H1 (cell line): ENCODE data around the gene OLFML2B. TPM values are rescaled to one million over a fixed set of nuclear protein-coding genes. Genes with fewer than 3 reads are reported as not detected.

ENCODE experiments used
- CTCF ChIA-PET: fragments of 300-600 bp; sonication (Branson Sonifier 250); formaldehyde crosslinking; loops from one replicate; lab custom pipeline; 2021; ENCODE audit not compliant: partially characterized antibody; lab: Charles Lee
- POLR2A ChIA-PET: fragments of 300-600 bp; sonication (Branson Sonifier 250); formaldehyde crosslinking; loops from one replicate; lab custom pipeline; 2021; ENCODE audit warnings: inconsistent platforms; ENCODE audit not compliant: partially characterized antibody; lab: Charles Lee
- DNase-seq, 2 experiments: peaks; one replicate each; pipeline versions ENCODE4 v3.0.0 to v3.0.0-alpha.2; 2010 to 2022; ENCODE audit warnings: low spot score in 2 of 2, low read depth in 1 of 2, mixed read lengths in 1 of 2
- FAIRE-seq: peaks from 2 replicates; lab custom pipeline; 2011; peaks lifted over from hg19 to GRCh38; lab: Jason Lieb, UNC
- H2AFZ ChIP-seq: 2 replicates; pipeline ENCODE4 v1.8.1; 2012; ENCODE audit warnings: low read length, inconsistent platforms
- H2AK5ac ChIP-seq: 2 replicates; pipeline ENCODE4 v1.6.1; 2013; ENCODE audit warnings: low read depth, low read length
- H2BK120ac ChIP-seq: replicated peaks from 2 replicates; pipeline ENCODE3; 2013; ENCODE audit warnings: low read depth, low read length, inconsistent platforms
- H2BK12ac ChIP-seq: 2 replicates; pipeline ENCODE4 v1.6.1; 2013; ENCODE audit warnings: low read depth, low read length
- H2BK15ac ChIP-seq: 2 replicates; pipeline ENCODE4 v1.6.1; 2013; ENCODE audit warnings: low read length
- H2BK20ac ChIP-seq: 2 replicates; pipeline ENCODE4 v1.6.1; 2013; ENCODE audit warnings: low read length
- H2BK5ac ChIP-seq: 2 replicates; pipeline ENCODE4 v1.6.1; 2013; ENCODE audit warnings: low read depth, low read length
- H3K14ac ChIP-seq: 2 replicates; pipeline ENCODE4 v1.6.1; 2013; ENCODE audit warnings: inconsistent platforms; ENCODE audit not compliant: insufficient read length
- H3K18ac ChIP-seq: 2 replicates; pipeline ENCODE4 v1.6.1; 2013; ENCODE audit warnings: low read length; ENCODE audit errors: extremely low read depth
- H3K23ac ChIP-seq: 2 replicates; pipeline ENCODE4 v1.6.1; 2013; ENCODE audit warnings: inconsistent platforms; ENCODE audit not compliant: insufficient read length
- H3K23me2 ChIP-seq: 2 replicates; pipeline ENCODE4 v1.6.1; 2013; ENCODE audit warnings: low read depth, low read length
- H3K27ac ChIP-seq: 2 replicates; pipeline ENCODE4 v1.6.1; 2011; ENCODE audit warnings: low read depth, low read length, inconsistent platforms
- H3K27me3 ChIP-seq, 4 experiments: replicated peaks in 1 of 4; 1 replicate in 1 of 4; 2 replicates in 3 of 4; pipeline versions ENCODE4 v1.6.1 to v1.8.1; 2011 to 2013; ENCODE audit warnings: low read length in 3 of 4, mild to moderate bottlenecking in 3 of 4, inconsistent platforms in 2 of 4, mixed read lengths in 2 of 4, moderate library complexity in 1 of 4; ENCODE audit not compliant: control insufficient read depth in 3 of 4, insufficient read depth in 3 of 4; ENCODE audit errors: extremely low read depth in 1 of 4
- H3K36me3 ChIP-seq, 4 experiments: 2 replicates each; pipeline versions ENCODE4 v1.6.1 to v1.8.1; 2011 to 2013; ENCODE audit warnings: mild to moderate bottlenecking in 4 of 4, low read length in 3 of 4, moderate library complexity in 2 of 4, control low read depth in 1 of 4, inconsistent platforms in 1 of 4; ENCODE audit not compliant: insufficient read depth in 4 of 4, control insufficient read depth in 2 of 4
- H3K4ac ChIP-seq: replicated peaks from 2 replicates; pipeline ENCODE3; 2013; ENCODE audit warnings: low read length, low read depth, mixed read lengths, inconsistent platforms; ENCODE audit not compliant: insufficient read length
- H3K4me1 ChIP-seq, 4 experiments: replicated peaks in 1 of 4; 1 replicate in 1 of 4; 2 replicates in 3 of 4; pipeline versions ENCODE4 v1.6.1 to v1.8.1; 2011 to 2013; ENCODE audit warnings: low read length in 3 of 4, inconsistent platforms in 2 of 4, mixed read lengths in 1 of 4; ENCODE audit not compliant: insufficient read depth in 4 of 4, control insufficient read depth in 3 of 4
- H3K4me2 ChIP-seq, 2 experiments: 2 replicates each; pipeline versions ENCODE4 v1.6.1 to v1.8.1; 2011 to 2013; ENCODE audit warnings: low read depth in 2 of 2, low read length in 2 of 2, control low read depth in 1 of 2, inconsistent platforms in 1 of 2, mild to moderate bottlenecking in 1 of 2; ENCODE audit not compliant: insufficient read depth in 1 of 2
- H3K4me3 ChIP-seq, 4 experiments: fragments of 200-600, 300-600 bp in 1 of 4; sonication (generic), shearing (Covaris generic), sonication (Bioruptor Twin) in 1 of 4; 2 replicates each; pipeline versions ENCODE4 v1.5.1 to v1.8.1; 2011 to 2016; ENCODE audit warnings: low read length in 4 of 4, low read depth in 3 of 4, control low read depth in 2 of 4, inconsistent platforms in 2 of 4, mild to moderate bottlenecking in 2 of 4, mixed read lengths in 1 of 4, moderate library complexity in 1 of 4; ENCODE audit not compliant: insufficient read depth in 2 of 4; ENCODE audit errors: extremely low read depth in 1 of 4
- H3K56ac ChIP-seq: replicated peaks from 2 replicates; pipeline ENCODE3; 2013; ENCODE audit warnings: low read depth, mild to moderate bottlenecking, mixed read lengths, low read length, inconsistent platforms; ENCODE audit not compliant: insufficient read length
- H3K79me1 ChIP-seq: 2 replicates; pipeline ENCODE4 v1.6.1; 2013; ENCODE audit warnings: low read depth, low read length, control low read depth
- H3K79me2 ChIP-seq, 2 experiments: 2 replicates each; pipeline versions ENCODE4 v1.6.1 to v1.8.1; 2012 to 2013; ENCODE audit warnings: low read length in 2 of 2, mild to moderate bottlenecking in 2 of 2, inconsistent platforms in 1 of 2; ENCODE audit not compliant: insufficient read depth in 2 of 2, control insufficient read depth in 1 of 2
- H3K9ac ChIP-seq, 4 experiments: replicated peaks in 1 of 4; 1 replicate in 1 of 4; 2 replicates in 3 of 4; pipeline versions ENCODE4 v1.6.1 to v1.8.1; 2011 to 2013; ENCODE audit warnings: low read depth in 3 of 4, low read length in 3 of 4, control low read depth in 2 of 4, mild to moderate bottlenecking in 2 of 4, moderate library complexity in 2 of 4, inconsistent platforms in 1 of 4; ENCODE audit errors: extremely low read depth in 1 of 4
- H3K9me3 ChIP-seq, 2 experiments: 2 replicates each; pipeline versions ENCODE4 v1.6.1 to v1.8.1; 2012 to 2013; ENCODE audit warnings: mild to moderate bottlenecking in 2 of 2, moderate library complexity in 2 of 2, control low read depth in 1 of 2, inconsistent platforms in 1 of 2, low read depth in 1 of 2, low read length in 1 of 2, mixed read lengths in 1 of 2; ENCODE audit not compliant: insufficient read depth in 2 of 2
- H4K20me1 ChIP-seq, 2 experiments: replicated peaks in 1 of 2; 2 replicates each; pipeline versions ENCODE3 to v1.8.1; 2011 to 2013; ENCODE audit warnings: inconsistent platforms in 2 of 2, low read length in 2 of 2, mild to moderate bottlenecking in 1 of 2; ENCODE audit not compliant: insufficient read depth in 2 of 2, control insufficient read depth in 1 of 2
- H4K5ac ChIP-seq: 2 replicates; pipeline ENCODE4 v1.6.1; 2013; ENCODE audit warnings: low read length, low read depth, mixed read lengths, inconsistent platforms; ENCODE audit not compliant: insufficient read length
- H4K8ac ChIP-seq: 2 replicates; pipeline ENCODE4 v1.8.0; 2013; ENCODE audit warnings: mild to moderate bottlenecking, moderate library complexity, low read length, inconsistent platforms; ENCODE audit not compliant: insufficient read depth; ENCODE audit errors: extremely low read depth
- H4K91ac ChIP-seq: replicated peaks from 2 replicates; pipeline ENCODE3; 2013; ENCODE audit warnings: low read length, mixed read lengths, inconsistent platforms; ENCODE audit not compliant: insufficient read length
- BACH1 ChIP-seq: IDR thresholded peaks from 2 replicates; pipeline ENCODE4 v1.6.1; 2012; ENCODE audit warnings: low read length, improper control_type of control experiment
- EP300 ChIP-seq, 2 experiments: IDR thresholded peaks; 1 replicate in 1 of 2; 2 replicates in 1 of 2; pipeline ENCODE4 v1.6.1; 2011 to 2012; ENCODE audit warnings: low read depth in 2 of 2, low read length in 2 of 2, mild to moderate bottlenecking in 2 of 2, borderline replicate concordance in 1 of 2, inconsistent platforms in 1 of 2, moderate library complexity in 1 of 2
- FOSL1 ChIP-seq: IDR thresholded peaks from 2 replicates; pipeline ENCODE4 v1.6.1; 2011; ENCODE audit warnings: mild to moderate bottlenecking, low read depth, low read length, moderate library complexity; ENCODE audit not compliant: insufficient read depth
- GTF2F1 ChIP-seq: IDR thresholded peaks from 2 replicates; pipeline ENCODE4 v1.6.1; 2012; ENCODE audit warnings: low read depth, low read length, improper control_type of control experiment, borderline replicate concordance
- HDAC2 ChIP-seq, 2 experiments: fragments of 300-600 bp in 1 of 2; sonication (generic) in 1 of 2; IDR thresholded peaks; 2 replicates each; pipeline ENCODE4 v1.6.1; 2011 to 2012; ENCODE audit warnings: low read depth in 2 of 2, low read length in 2 of 2, mild to moderate bottlenecking in 2 of 2, moderate library complexity in 2 of 2, borderline replicate concordance in 1 of 2, inconsistent platforms in 1 of 2
- KDM1A ChIP-seq: fragments of 200-600, 300-600 bp; sonication (generic); IDR thresholded peaks from 2 replicates; pipeline ENCODE4 v1.7.1; 2016; ENCODE audit warnings: mild to moderate bottlenecking, low read length, borderline replicate concordance
- MAX ChIP-seq: IDR thresholded peaks from 2 replicates; pipeline ENCODE4 v1.6.1; 2012; ENCODE audit warnings: inconsistent platforms
- NANOG ChIP-seq: IDR thresholded peaks from 2 replicates; pipeline ENCODE4 v1.6.1; 2011; ENCODE audit warnings: low read length, low read depth, mild to moderate bottlenecking, inconsistent platforms; ENCODE audit not compliant: insufficient read depth, poor library complexity, severe bottlenecking
- SAP30 ChIP-seq: fragments of 300-600 bp; sonication (generic); IDR thresholded peaks from 2 replicates; pipeline ENCODE4 v1.7.1; 2012; ENCODE audit warnings: low read length, moderate library complexity, mild to moderate bottlenecking, inconsistent platforms; ENCODE audit not compliant: insufficient read depth, insufficient replicate concordance
- SIN3A ChIP-seq, 2 experiments: IDR thresholded peaks in 1 of 2; conservative IDR thresholded peaks in 1 of 2; 2 replicates each; pipeline ENCODE4 v1.6.1; 2011 to 2012; ENCODE audit warnings: low read length in 2 of 2, improper control_type of control experiment in 1 of 2, low read depth in 1 of 2, mild to moderate bottlenecking in 1 of 2
- SUZ12 ChIP-seq: fragments of 200-600 bp; sonication (generic); IDR thresholded peaks from 2 replicates; pipeline ENCODE4 v1.6.1; 2012; ENCODE audit warnings: mild to moderate bottlenecking, inconsistent platforms, low read length, moderate library complexity, mixed read lengths
- TAF1 ChIP-seq: IDR thresholded peaks from 2 replicates; pipeline ENCODE4 v1.6.1; 2011; ENCODE audit warnings: mild to moderate bottlenecking, low read depth, low read length
- WGBS, 2 experiments: shearing (Covaris generic) in 1 of 2; methylation state at CpG; one replicate each; pipeline versions ENCODE4 v1.1.6 to v1.1.7; 2013 to 2015; ENCODE audit warnings: low lambda C conversion rate in 2 of 2, mixed read lengths in 2 of 2, inconsistent platforms in 1 of 2, low coverage in 1 of 2, missing lambda C conversion rate in 1 of 2; ENCODE audit not compliant: insufficient replicate concordance in 2 of 2, insufficient coverage in 1 of 2, insufficient read length in 1 of 2; ENCODE audit errors: extremely low coverage in 1 of 2, missing lambda C conversion rate in 1 of 2; 5-methylcytosine and 5-hydroxymethylcytosine counted together
- polyA plus RNA-seq, 7 experiments: library from polyadenylated mRNA; depleted of rRNA in 3 of 7; stranded (reverse) in 5 of 7; unstranded in 2 of 7; fragments of >200 nt in 5 of 7; fragments of 200-250 nt in 2 of 7; gene quantifications; 1 replicate in 5 of 7; 2 replicates in 1 of 7; 4 replicates in 1 of 7; pipeline versions ENCODE4 v1.2.1 to v1.2.3, GENCODE V29; 2011 to 2013; ENCODE audit warnings: missing spikeins in 2 of 7, mixed read lengths in 2 of 7
- total RNA-seq: library from RNA; stranded (reverse); fragmentation: NEBNext Ultra II Directional; extraction: Animal tissue kit (Norgen Biotek cat#: 25700); gene quantifications from 2 replicates; pipeline ENCODE4 v1.2.1, GENCODE V29; 2021

The OLFML2B gene
- total and polyA plus RNA-seq, 2 of the 8 experiments (the other 6 are each of a cell fraction or from before 2014, with no cell fraction given): 6.5 to 10.4 TPM

- no peak overlapping the region for H2BK20ac ChIP-seq
- no peak overlapping the region for H3K9ac ChIP-seq
- H3K79me1 ChIP-seq: no peaks in the 10 kb centered on the region
- H2AK5ac ChIP-seq: no peak overlapping the region
- ChIA-PET CTCF (interaction anchor here (1.0 to 1.5 kb wide), 3 partner anchors 44 to 79 kb away, joined by 3 to 5 read pairs (median 4); no protein-coding TSS in a partner anchor), POLR2A (no interaction called here)
- H3K79me2 ChIP-seq: no peaks in the 10 kb centered on the region
- no peak overlapping the region for H3K4me3 ChIP-seq
- H3K9me3 ChIP-seq: no peaks in the 10 kb centered on the region
- FAIRE-seq (no peak), DNase-seq (no peak)
- no peak overlapping the region for H3K23ac ChIP-seq
- no peak overlapping the region for H2BK15ac ChIP-seq
- no peak overlapping the region for H2BK120ac ChIP-seq
- H3K18ac ChIP-seq: no peak overlapping the region
- WGBS, 2 experiments: 65% methylated on average over 7 of the region's 7 CpGs; no CpG with 5 or more reads in 1 of the 2 experiments
- no peak overlapping the region for H3K56ac ChIP-seq
- H4K5ac ChIP-seq: no peak overlapping the region
- no peaks in the 10 kb centered on the region for H3K4me1 ChIP-seq
- no peak overlapping the region for H2AFZ ChIP-seq
- TF ChIP-seq GTF2F1 (no peak), SUZ12 (no peak), MAX (no peak), HDAC2 (IDR thresholded peaks at IDR 0.05; ENCODE audit: borderline replicate concordance in 1 of 2, low read depth in 2 of 2, low read length in 2 of 2) (no peak), SAP30 (no peak), BACH1 (no peak), SIN3A (conservative IDR thresholded peaks at IDR 0.05 in 1 of 2, IDR thresholded peaks at IDR 0.05 in 1 of 2; ENCODE audit: low read depth in 1 of 2, low read length in 2 of 2) (no peak), TAF1 (no peak), KDM1A (no peak), EP300 (IDR thresholded peaks at IDR 0.05; ENCODE audit: borderline replicate concordance in 1 of 2, low read depth in 2 of 2, low read length in 2 of 2) (no peak), FOSL1 (no peak), NANOG (no peak)
- no peak overlapping the region for H3K4ac ChIP-seq
- no peaks in the 10 kb centered on the region for H4K20me1 ChIP-seq
- no peak overlapping the region for H4K91ac ChIP-seq
- H3K4me2 ChIP-seq: no peak overlapping the region
- H3K23me2 ChIP-seq: no peaks in the 10 kb centered on the region
- H3K36me3 ChIP-seq: no peaks in the 10 kb centered on the region
- H3K27me3 ChIP-seq: no peaks in the 10 kb centered on the region
- no peak overlapping the region for H4K8ac ChIP-seq
- H2BK12ac ChIP-seq: no peak overlapping the region
- H3K27ac ChIP-seq: no peak overlapping the region
- H3K14ac ChIP-seq: no peak overlapping the region
- no peak overlapping the region for H2BK5ac ChIP-seq
These were observed 65.2 kb downstream of the OLFML2B start for GRCh38 chr1:161958425-161958824.
